SH-SY5Y (cell line): ENCODE results near the gene CSRNP3.

ENCODE experiments used
- GATA2 ChIP-seq: IDR thresholded peaks from 2 replicates; pipeline ENCODE4 v1.6.1; 2011; ENCODE audit warnings: mild to moderate bottlenecking, low read depth, low read length
- GATA3 ChIP-seq: IDR thresholded peaks from 2 replicates; pipeline ENCODE4 v1.6.1; 2011; ENCODE audit warnings: low read depth, mild to moderate bottlenecking, low read length, moderate library complexity

GRCh38 chr2:165630236-165630635 is 160.7 kb downstream of the CSRNP3 start:
- no peak for TF ChIP-seq GATA2
- no peak for TF ChIP-seq GATA3
